Measurements from ENCODE around the gene SPATA31E1. TPM values are rescaled to one million over a fixed set of nuclear protein-coding genes. Genes with fewer than 3 reads are reported as not detected.
"Not testable (repeated sequence)": the region's sequence is repeated elsewhere in the genome, so short reads cannot be mapped to it uniquely, and the experiment has no call there.

The SPATA31E1 gene
- total and polyA plus RNA-seq, 10 donors, result not detected

DNA sequence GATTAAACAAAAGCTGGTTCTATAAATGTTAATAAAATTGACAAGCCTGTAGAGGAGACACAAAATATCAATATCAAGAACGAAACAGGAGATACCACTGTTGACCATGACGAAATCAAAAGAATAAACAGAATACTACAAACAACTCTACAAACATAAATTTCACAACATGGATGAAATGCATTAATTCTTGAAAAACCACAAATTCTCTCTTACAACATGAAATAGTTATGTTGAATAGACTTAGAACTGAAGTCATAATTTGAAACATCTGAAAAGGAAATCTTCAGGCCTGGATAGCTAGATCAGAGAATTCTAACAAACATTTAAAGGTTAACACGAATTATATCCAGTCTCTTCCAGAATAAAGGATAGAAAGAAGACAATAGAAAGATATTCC lies 28.1 kb downstream of the SPATA31E1 start:
- Histone ChIP-seq H3K27ac (no peak overlapping the region), H3K27me3 (replicated peaks in 1 of 7) (no peaks in the 10 kb centered on the region), H3K9me3 (peaks cover 0 to 11% (median 0%) of the 10 kb centered on the region in 8 donors), H3K36me3 (no peaks in the 10 kb centered on the region), H3K4me1 (no peaks in the 10 kb centered on the region), H3K4me3 (no peak overlapping the region)
- no peak for TF ChIP-seq CTCF (IDR thresholded peaks at IDR 0.05 in 8 of 11, conservative IDR thresholded peaks at IDR 0.05 in 3 of 11)
- TF ChIP-seq POLR2A (IDR thresholded peaks at IDR 0.05), result no peak
- TF ChIP-seq POLR2AphosphoS5 (IDR thresholded peaks at IDR 0.05), result no peak
- no peak for DNase-seq
- intact Hi-C loops (cut with DNase I; ENCODE audit: low total_unique reads), result no loop called here
- WGBS, 5 donors, result 71 to 86% (median 75%) methylated on average over 3 of the region's 3 CpGs

DNA sequence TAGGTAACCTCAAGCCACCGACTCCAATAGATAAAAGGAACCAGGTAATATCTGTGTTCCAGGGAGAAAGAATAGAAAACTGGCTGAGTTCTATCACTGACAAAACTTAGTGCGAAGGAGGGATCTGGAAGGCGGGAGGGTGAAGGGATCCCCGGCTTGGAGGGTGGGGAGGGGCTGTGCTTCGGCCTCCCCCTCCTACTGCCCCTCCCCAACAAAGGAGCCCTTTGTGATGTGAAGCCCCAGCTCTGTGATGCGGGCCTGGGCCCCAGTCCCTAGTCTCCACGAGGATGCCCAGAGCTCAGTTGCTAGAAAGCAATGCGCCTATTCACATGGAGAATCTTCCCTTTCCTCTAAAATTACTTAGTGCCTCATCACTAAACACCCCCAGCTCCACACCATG lies 35.0 kb downstream of the SPATA31E1 start, which contains the start of gene SPATA31C1:
TSS of gene SPATA31C1 (plus strand) at position 301 of the 400 bp plus-strand sequence.
- H3K4me1 ChIP-seq; H3K9me3 ChIP-seq; intact Hi-C loops (cut with DNase I; ENCODE audit: low total_unique reads); H3K4me3 ChIP-seq; H3K27me3 ChIP-seq (replicated peaks in 1 of 7); H3K27ac ChIP-seq; H3K36me3 ChIP-seq; DNase-seq: not testable (repeated sequence)
- no CpG with 5 or more reads among the region's 8 CpGs for WGBS, 5 donors

GRCh38 chr9:87919013-87919412 lies 36.3 kb downstream of the SPATA31E1 start:
- H3K36me3 ChIP-seq; intact Hi-C loops (cut with DNase I; ENCODE audit: low total_unique reads); DNase-seq; H3K27ac ChIP-seq; H3K27me3 ChIP-seq (replicated peaks in 1 of 7); H3K4me1 ChIP-seq; H3K4me3 ChIP-seq; H3K9me3 ChIP-seq: not testable (repeated sequence)
- WGBS, 5 donors, result 26 to 65% (median 41%) methylated on average over 5 to 12 of the region's 13 CpGs

DNA sequence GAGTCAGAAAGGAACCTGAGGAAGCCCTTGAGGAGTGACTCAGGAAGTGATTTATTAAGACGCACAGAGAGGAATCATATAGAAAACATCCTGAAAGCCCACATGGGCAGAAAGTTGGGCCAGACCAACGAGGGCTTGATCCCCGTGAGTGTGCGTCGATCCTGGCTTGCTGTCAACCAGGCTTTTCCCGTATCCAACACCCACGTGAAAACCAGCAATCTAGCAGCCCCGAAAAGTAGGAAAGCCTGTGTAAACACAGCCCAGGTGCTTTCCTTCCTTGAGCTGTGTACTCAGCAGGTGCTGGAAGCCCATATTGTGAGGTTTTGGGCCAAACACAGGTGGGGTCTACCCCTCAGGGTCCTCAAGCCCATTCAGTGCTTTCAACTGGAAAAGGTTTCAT lies 38.9 kb downstream of the SPATA31E1 start:
- H3K27ac ChIP-seq; H3K4me1 ChIP-seq; intact Hi-C loops (cut with DNase I; ENCODE audit: low total_unique reads); H3K36me3 ChIP-seq; H3K9me3 ChIP-seq; H3K4me3 ChIP-seq; DNase-seq; H3K27me3 ChIP-seq (replicated peaks in 1 of 7): not testable (repeated sequence)
- 66 to 85% (median 76%) methylated on average over 8 of the region's 8 CpGs for WGBS, 5 donors

- 25 to 45% (median 40%) methylated on average over 5 to 10 of the region's 10 CpGs; no CpG with 5 or more reads in 1 of the 5 donors for WGBS, 5 donors
- H3K9me3 ChIP-seq; H3K4me3 ChIP-seq; DNase-seq; H3K4me1 ChIP-seq; H3K27ac ChIP-seq; H3K36me3 ChIP-seq; H3K27me3 ChIP-seq (replicated peaks in 1 of 7); intact Hi-C loops (cut with DNase I; ENCODE audit: low total_unique reads): not testable (repeated sequence)
Measured at GRCh38 chr9:87923012-87923411, 40.3 kb downstream of the SPATA31E1 start.

DNA sequence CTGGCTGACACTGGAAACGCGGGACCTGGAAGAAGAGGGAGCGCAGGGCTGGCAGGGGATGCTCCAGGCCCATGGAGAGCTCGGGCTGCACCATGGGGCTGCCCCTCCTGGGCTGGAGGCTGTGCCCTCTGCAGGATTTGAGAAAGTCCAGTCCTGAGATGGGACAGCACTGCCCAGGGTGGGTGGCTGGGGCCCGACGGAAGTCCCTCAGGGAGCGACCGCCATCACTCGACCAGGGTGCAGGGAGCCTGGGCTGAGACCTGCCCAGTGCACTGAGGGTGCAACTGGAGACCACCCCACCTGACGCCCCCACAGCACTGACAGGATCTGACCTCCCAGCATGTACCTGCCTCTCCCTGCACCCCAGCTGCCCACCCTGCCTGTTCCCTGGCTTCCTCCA lies 42.2 kb downstream of the SPATA31E1 start:
- WGBS, 5 donors, result 93 to 97% (median 95%) methylated on average over 6 to 10 of the region's 10 CpGs
- H3K27me3 ChIP-seq (replicated peaks in 1 of 7); H3K27ac ChIP-seq; H3K4me3 ChIP-seq; H3K9me3 ChIP-seq; H3K4me1 ChIP-seq; intact Hi-C loops (cut with DNase I; ENCODE audit: low total_unique reads); DNase-seq; H3K36me3 ChIP-seq: not testable (repeated sequence)

- H3K27ac ChIP-seq; H3K36me3 ChIP-seq; H3K9me3 ChIP-seq; H3K27me3 ChIP-seq (replicated peaks in 1 of 7); DNase-seq; intact Hi-C loops (cut with DNase I; ENCODE audit: low total_unique reads); H3K4me1 ChIP-seq; H3K4me3 ChIP-seq: not testable (repeated sequence)
Measured at GRCh38 chr9:87929152-87929551, 46.5 kb downstream of the SPATA31E1 start.

DNA sequence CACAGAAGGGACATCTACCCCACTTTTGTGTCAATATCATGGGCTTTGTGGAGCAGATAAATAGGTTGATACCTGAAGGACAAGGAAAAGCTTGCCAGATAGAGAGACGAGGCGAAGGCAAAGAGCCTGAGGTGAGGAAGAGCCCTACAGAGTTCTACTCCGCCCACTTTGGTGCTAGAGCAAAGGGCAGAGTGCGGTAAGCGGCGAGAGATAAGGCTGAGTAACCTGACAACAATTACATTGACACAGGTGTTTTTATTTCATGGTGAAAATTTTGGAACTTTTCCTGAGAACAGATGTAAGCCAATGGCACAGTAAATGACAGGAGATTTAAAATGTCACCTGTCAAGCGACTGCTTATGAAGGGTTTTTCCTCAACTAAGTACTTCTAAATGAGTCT lies 51.8 kb downstream of the SPATA31E1 start:
- intact Hi-C loops (cut with DNase I; ENCODE audit: low total_unique reads); H3K4me3 ChIP-seq; H3K9me3 ChIP-seq; DNase-seq; H3K36me3 ChIP-seq; H3K27me3 ChIP-seq (replicated peaks in 1 of 7); H3K4me1 ChIP-seq; H3K27ac ChIP-seq: not testable (repeated sequence)
- WGBS, 5 donors, result 85 to 93% (median 89%) methylated on average over 1 to 7 of the region's 7 CpGs

DNA sequence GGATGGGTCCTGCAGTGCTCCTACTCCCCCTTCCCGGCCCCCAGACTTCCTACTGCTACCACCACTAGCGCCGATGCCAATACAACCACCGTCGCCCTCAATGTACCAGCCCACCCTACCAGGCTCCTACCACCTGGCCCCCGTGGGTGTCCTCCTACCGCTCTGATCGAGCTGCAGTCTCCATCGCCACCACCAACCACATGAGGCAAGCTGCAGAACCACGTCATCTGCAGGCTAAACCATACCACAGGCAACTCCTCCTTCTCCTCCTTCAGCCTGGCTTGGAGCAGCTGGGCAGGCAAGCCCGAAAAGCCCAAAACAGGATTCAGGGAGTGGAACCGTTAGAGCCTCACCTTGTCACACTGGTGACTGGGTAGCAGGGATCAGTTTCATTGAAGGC lies 54.7 kb downstream of the SPATA31E1 start:
- H3K4me3 ChIP-seq; H3K9me3 ChIP-seq; DNase-seq; intact Hi-C loops (cut with DNase I; ENCODE audit: low total_unique reads); H3K27ac ChIP-seq; H3K27me3 ChIP-seq (replicated peaks in 1 of 7); H3K4me1 ChIP-seq; H3K36me3 ChIP-seq: not testable (repeated sequence)
- 59 to 76% (median 67%) methylated on average over 2 to 12 of the region's 12 CpGs; no CpG with 5 or more reads in 1 of the 5 donors for WGBS, 5 donors

- H3K4me1 ChIP-seq; H3K4me3 ChIP-seq; H3K9me3 ChIP-seq; DNase-seq; H3K36me3 ChIP-seq; H3K27ac ChIP-seq; intact Hi-C loops (cut with DNase I; ENCODE audit: low total_unique reads); H3K27me3 ChIP-seq (replicated peaks in 1 of 7): not testable (repeated sequence)
- WGBS, 5 donors, result 29 to 54% (median 45%) methylated on average over 7 to 9 of the region's 9 CpGs; no CpG with 5 or more reads in 1 of the 5 donors
Measured at GRCh38 chr9:87937918-87938317, 55.2 kb downstream of the SPATA31E1 start.

DNA sequence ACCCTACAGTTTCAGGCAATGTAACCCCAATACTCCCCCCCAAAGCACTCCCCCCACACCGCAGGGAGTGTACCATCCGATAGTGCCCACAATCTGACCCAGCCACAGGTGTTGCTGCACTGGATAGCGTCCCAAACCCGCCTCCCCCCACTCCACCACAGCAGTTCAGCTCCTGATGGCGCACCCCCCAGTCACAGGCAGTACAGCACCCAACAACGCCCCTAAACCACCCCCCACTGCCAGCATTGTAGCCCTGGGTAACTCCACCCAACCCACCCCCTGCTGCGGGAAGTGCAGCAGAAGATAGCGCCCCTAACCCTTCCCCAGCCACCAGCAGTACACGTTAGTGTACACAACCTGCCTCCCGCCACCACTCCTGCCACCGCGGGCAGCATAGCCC lies 55.7 kb downstream of the SPATA31E1 start:
- H3K4me1 ChIP-seq; DNase-seq; H3K27me3 ChIP-seq (replicated peaks in 1 of 7); H3K27ac ChIP-seq; H3K9me3 ChIP-seq; intact Hi-C loops (cut with DNase I; ENCODE audit: low total_unique reads); H3K4me3 ChIP-seq; H3K36me3 ChIP-seq: not testable (repeated sequence)
- WGBS, 5 donors, result 66 to 82% (median 68%) methylated on average over 6 to 10 of the region's 12 CpGs; no CpG with 5 or more reads in 2 of the 5 donors

Measured in spleen (tissue), 11 donors.